WTC11 (cell line): ENCODE measurements around the gene FAM124A. TPM values are rescaled to one million over a fixed set of nuclear protein-coding genes. Genes with fewer than 3 reads are reported as not detected.
A peak's percentile ranks its signal among the peaks of the same experiment; 100 is the strongest.

Experiments
- ATAC-seq: fragments of 200-7000 bp; cut with Tn5 transposase; 2 replicates; pipeline ENCODE4 v1.10.0; 2021; ENCODE audit warnings: mild to moderate bottlenecking, moderate library complexity
- CTCF ChIA-PET: fragments of 300-600 bp; sonication (Branson Sonifier 250); formaldehyde crosslinking; loops from one replicate; lab custom pipeline; 2021; ENCODE audit warnings: antibody characterized with exemption; lab: Charles Lee
- POLR2A ChIA-PET: fragments of 350-600 bp; sonication (Branson Sonifier 250); formaldehyde crosslinking; loops from one replicate; lab custom pipeline; 2021; ENCODE audit warnings: antibody characterized with exemption; lab: Charles Lee
- DNase-seq: peaks from one replicate; pipeline ENCODE4 v3.0.0; 2021; ENCODE audit warnings: low spot score
- H3K27ac Mint-ChIP-seq: 2 replicates; pipeline ENCODE4 v1.8.0; 2021; ENCODE audit warnings: mixed read lengths
- H3K27me3 Mint-ChIP-seq: 2 replicates; pipeline ENCODE4 v1.8.0; 2021; ENCODE audit warnings: low read depth, mild to moderate bottlenecking, moderate library complexity, mixed read lengths
- H3K36me3 Mint-ChIP-seq: 2 replicates; pipeline ENCODE4 v1.8.0; 2021; ENCODE audit warnings: mixed read lengths
- H3K4me1 Mint-ChIP-seq: 2 replicates; pipeline ENCODE4 v1.8.0; 2022; ENCODE audit warnings: mixed read lengths
- H3K4me3 Mint-ChIP-seq: 2 replicates; pipeline ENCODE4 v1.8.0; 2021; ENCODE audit warnings: mild to moderate bottlenecking, moderate library complexity, mixed read lengths
- H3K9me3 Mint-ChIP-seq: 2 replicates; pipeline ENCODE4 v1.8.0; 2021; ENCODE audit warnings: mixed read lengths
- ATF6 ChIP-seq: sonication (generic); formaldehyde crosslinking; IDR thresholded peaks from 2 replicates; pipeline ENCODE4 v1.8.1; 2023; ENCODE audit warnings: mild to moderate bottlenecking, missing genetic modification reagents
- EMX1 ChIP-seq: fragments of 250-450 bp; sonication (Bioruptor Pico); IDR thresholded peaks from 2 replicates; pipeline ENCODE4 v1.8.0; 2021; ENCODE audit warnings: mild to moderate bottlenecking
- ESRRA ChIP-seq: sonication (generic); formaldehyde crosslinking; IDR thresholded peaks from 2 replicates; pipeline ENCODE4 v1.8.1; 2022; ENCODE audit warnings: mild to moderate bottlenecking, missing genetic modification reagents, borderline replicate concordance
- FOXK1 ChIP-seq: sonication (generic); formaldehyde crosslinking; IDR thresholded peaks from 2 replicates; pipeline ENCODE4 v1.8.0; 2022; ENCODE audit warnings: mild to moderate bottlenecking, moderate library complexity, missing genetic modification reagents
- GRHL2 ChIP-seq: fragments of 250-450 bp; sonication (Bioruptor Pico); IDR thresholded peaks from 2 replicates; pipeline ENCODE4 v1.8.0; 2022; ENCODE audit warnings: mild to moderate bottlenecking, moderate library complexity; ENCODE audit not compliant: insufficient replicate concordance, severe bottlenecking
- KAT7 ChIP-seq: sonication (generic); formaldehyde crosslinking; IDR thresholded peaks from 2 replicates; pipeline ENCODE4 v1.8.1; 2023; ENCODE audit warnings: missing genetic modification reagents, mild to moderate bottlenecking, borderline replicate concordance
- NFATC4 ChIP-seq: fragments of 250-450 bp; sonication (Bioruptor Pico); IDR thresholded peaks from 2 replicates; pipeline ENCODE4 v1.9.0; 2021; ENCODE audit warnings: mild to moderate bottlenecking
- NR3C1 ChIP-seq: sonication (generic); formaldehyde crosslinking; conservative IDR thresholded peaks from 2 replicates; pipeline ENCODE4 v1.8.1; 2023; ENCODE audit warnings: low read depth, mild to moderate bottlenecking, missing genetic modification reagents
- PRRX2 ChIP-seq: fragments of 250-450 bp; sonication (Bioruptor Pico); IDR thresholded peaks from 2 replicates; pipeline ENCODE4 v1.8.0; 2021; ENCODE audit warnings: mild to moderate bottlenecking
- SOX15 ChIP-seq: fragments of 250-450 bp; sonication (Bioruptor Pico); IDR thresholded peaks from 2 replicates; pipeline ENCODE4 v1.9.0; 2021; ENCODE audit warnings: mild to moderate bottlenecking
- ZNF121 ChIP-seq: sonication (generic); formaldehyde crosslinking; IDR thresholded peaks from 2 replicates; pipeline ENCODE4 v1.8.0; 2023; ENCODE audit warnings: missing genetic modification reagents
- ZNF317 ChIP-seq: sonication (generic); formaldehyde crosslinking; IDR thresholded peaks from 2 replicates; pipeline ENCODE4 v1.8.1; 2023; ENCODE audit warnings: low read depth, mild to moderate bottlenecking, moderate library complexity, missing genetic modification reagents, borderline replicate concordance
- ZNF416 ChIP-seq: fragments of 250-450 bp; sonication (Bioruptor Pico); IDR thresholded peaks from 2 replicates; pipeline ENCODE4 v1.9.0; 2021; ENCODE audit warnings: mild to moderate bottlenecking, inconsistent platforms
- ZNF425 ChIP-seq: fragments of 250-450 bp; sonication (Bioruptor Pico); conservative IDR thresholded peaks from 2 replicates; pipeline ENCODE4 v1.9.0; 2021; ENCODE audit warnings: mild to moderate bottlenecking
- total RNA-seq: library from RNA; stranded (reverse); gene quantifications from 3 replicates; pipeline ENCODE4 v1.2.3, GENCODE V29; 2021
- TF ChIP-seq, protein P1 (sequence below): fragments of 250-450 bp; sonication (Bioruptor Pico); IDR thresholded peaks from 2 replicates; pipeline ENCODE4 v1.8.0; 2021; ENCODE audit warnings: mild to moderate bottlenecking
- TF ChIP-seq, protein P2 (sequence below): fragments of 250-450 bp; sonication (Bioruptor Pico); IDR thresholded peaks from 2 replicates; pipeline ENCODE4 v1.9.0; 2021; ENCODE audit warnings: mild to moderate bottlenecking
- TF ChIP-seq, protein P3 (sequence below): fragments of 250-450 bp; sonication (Bioruptor Pico); IDR thresholded peaks from 2 replicates; pipeline ENCODE4 v1.9.0; 2021; ENCODE audit warnings: mild to moderate bottlenecking, borderline replicate concordance
- TF ChIP-seq, protein P4 (sequence below): sonication (generic); formaldehyde crosslinking; IDR thresholded peaks from 2 replicates; pipeline ENCODE4 v1.8.1; 2023; ENCODE audit warnings: mild to moderate bottlenecking, moderate library complexity, missing genetic modification reagents
- TF ChIP-seq, protein P5 (sequence below): fragments of 250-450 bp; sonication (Bioruptor Pico); IDR thresholded peaks from 2 replicates; pipeline ENCODE4 v1.9.0; 2021; ENCODE audit warnings: mild to moderate bottlenecking
- TF ChIP-seq, protein P6 (sequence below): fragments of 250-450 bp; sonication (Bioruptor Pico); IDR thresholded peaks from 2 replicates; pipeline ENCODE4 v2.1.2; 2022; ENCODE audit warnings: mild to moderate bottlenecking, moderate library complexity

The FAM124A gene
- total RNA-seq, 1 experiment from 2014 or later, result 45.8 TPM

DNA sequence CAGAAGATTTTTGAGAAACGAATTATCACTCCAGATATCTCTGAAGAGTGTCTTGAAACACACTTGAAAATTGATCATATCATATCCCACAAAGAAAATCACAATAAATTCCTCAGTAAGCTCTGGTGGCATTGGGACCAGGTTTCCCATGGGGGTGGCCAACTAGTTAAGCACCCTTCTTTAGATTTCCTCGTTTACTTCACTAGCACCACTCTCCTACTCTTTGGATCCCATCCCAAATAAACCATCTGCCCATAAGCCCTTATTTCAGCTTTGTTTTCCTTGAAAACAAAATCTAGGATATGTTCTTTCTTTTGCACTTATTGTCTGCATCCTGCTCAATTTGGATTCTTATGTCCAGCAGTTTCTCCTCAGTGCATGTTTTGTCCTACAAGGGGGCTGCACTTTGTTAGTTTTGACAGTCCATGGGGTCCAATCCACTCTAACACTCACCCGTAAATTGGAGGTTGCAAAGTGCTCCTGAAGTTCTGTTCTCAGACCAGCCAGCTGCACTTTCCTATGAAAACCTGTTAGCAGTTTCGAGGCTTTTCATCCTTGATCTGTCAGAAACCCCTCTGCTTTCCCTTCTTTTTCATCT is 40.3 kb upstream of the FAM124A start:
- CTCF ChIA-PET, result interaction anchor here (1.4 to 3.4 kb wide), 3 partner anchors 33 to 104 kb away, joined by 3 to 26 read pairs (median 6); no protein-coding TSS in a partner anchor
- H3K27ac Mint-ChIP-seq, result peak overlapping the region; percentile 20
- POLR2A ChIA-PET, result interaction anchor here (1.4 kb wide), 1 partner anchor 104 kb away, joined by 4 read pairs; no protein-coding TSS in a partner anchor
- ATAC-seq (0 out of 2 replicates have a peak, but pooled peaks have one; percentile 11), DNase-seq (no peak)
- peaks cover 48% of the 10 kb centered on the region for H3K4me1 Mint-ChIP-seq
- no peak overlapping the region for H3K4me3 Mint-ChIP-seq
- peaks cover 55% of the 10 kb centered on the region for H3K36me3 Mint-ChIP-seq
- H3K9me3 Mint-ChIP-seq, result no peaks in the 10 kb centered on the region
- H3K27me3 Mint-ChIP-seq, result no peaks in the 10 kb centered on the region
- TF ChIP-seq ESRRA, result no peak
- TF ChIP-seq, protein P1, sequence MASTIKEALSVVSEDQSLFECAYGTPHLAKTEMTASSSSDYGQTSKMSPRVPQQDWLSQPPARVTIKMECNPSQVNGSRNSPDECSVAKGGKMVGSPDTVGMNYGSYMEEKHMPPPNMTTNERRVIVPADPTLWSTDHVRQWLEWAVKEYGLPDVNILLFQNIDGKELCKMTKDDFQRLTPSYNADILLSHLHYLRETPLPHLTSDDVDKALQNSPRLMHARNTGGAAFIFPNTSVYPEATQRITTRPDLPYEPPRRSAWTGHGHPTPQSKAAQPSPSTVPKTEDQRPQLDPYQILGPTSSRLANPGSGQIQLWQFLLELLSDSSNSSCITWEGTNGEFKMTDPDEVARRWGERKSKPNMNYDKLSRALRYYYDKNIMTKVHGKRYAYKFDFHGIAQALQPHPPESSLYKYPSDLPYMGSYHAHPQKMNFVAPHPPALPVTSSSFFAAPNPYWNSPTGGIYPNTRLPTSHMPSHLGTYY, result no peak; the same call in 1 of the 2 replicates
- TF ChIP-seq NR3C1 (CRISPR knock-in tag), result no peak
- no peak; the same call in 1 of the 2 replicates for TF ChIP-seq PRRX2 (CRISPR knock-in tag)
- TF ChIP-seq, protein P2, sequence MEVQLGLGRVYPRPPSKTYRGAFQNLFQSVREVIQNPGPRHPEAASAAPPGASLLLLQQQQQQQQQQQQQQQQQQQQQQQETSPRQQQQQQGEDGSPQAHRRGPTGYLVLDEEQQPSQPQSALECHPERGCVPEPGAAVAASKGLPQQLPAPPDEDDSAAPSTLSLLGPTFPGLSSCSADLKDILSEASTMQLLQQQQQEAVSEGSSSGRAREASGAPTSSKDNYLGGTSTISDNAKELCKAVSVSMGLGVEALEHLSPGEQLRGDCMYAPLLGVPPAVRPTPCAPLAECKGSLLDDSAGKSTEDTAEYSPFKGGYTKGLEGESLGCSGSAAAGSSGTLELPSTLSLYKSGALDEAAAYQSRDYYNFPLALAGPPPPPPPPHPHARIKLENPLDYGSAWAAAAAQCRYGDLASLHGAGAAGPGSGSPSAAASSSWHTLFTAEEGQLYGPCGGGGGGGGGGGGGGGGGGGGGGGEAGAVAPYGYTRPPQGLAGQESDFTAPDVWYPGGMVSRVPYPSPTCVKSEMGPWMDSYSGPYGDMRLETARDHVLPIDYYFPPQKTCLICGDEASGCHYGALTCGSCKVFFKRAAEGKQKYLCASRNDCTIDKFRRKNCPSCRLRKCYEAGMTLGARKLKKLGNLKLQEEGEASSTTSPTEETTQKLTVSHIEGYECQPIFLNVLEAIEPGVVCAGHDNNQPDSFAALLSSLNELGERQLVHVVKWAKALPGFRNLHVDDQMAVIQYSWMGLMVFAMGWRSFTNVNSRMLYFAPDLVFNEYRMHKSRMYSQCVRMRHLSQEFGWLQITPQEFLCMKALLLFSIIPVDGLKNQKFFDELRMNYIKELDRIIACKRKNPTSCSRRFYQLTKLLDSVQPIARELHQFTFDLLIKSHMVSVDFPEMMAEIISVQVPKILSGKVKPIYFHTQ (CRISPR knock-in tag), result peak; percentile 33; the same call in 1 of the 2 replicates
- TF ChIP-seq ZNF425 (CRISPR knock-in tag), result peak; percentile 26
- TF ChIP-seq FOXK1 (CRISPR knock-in tag), result no peak
- no peak for TF ChIP-seq KAT7 (CRISPR knock-in tag)
- TF ChIP-seq, protein P3, sequence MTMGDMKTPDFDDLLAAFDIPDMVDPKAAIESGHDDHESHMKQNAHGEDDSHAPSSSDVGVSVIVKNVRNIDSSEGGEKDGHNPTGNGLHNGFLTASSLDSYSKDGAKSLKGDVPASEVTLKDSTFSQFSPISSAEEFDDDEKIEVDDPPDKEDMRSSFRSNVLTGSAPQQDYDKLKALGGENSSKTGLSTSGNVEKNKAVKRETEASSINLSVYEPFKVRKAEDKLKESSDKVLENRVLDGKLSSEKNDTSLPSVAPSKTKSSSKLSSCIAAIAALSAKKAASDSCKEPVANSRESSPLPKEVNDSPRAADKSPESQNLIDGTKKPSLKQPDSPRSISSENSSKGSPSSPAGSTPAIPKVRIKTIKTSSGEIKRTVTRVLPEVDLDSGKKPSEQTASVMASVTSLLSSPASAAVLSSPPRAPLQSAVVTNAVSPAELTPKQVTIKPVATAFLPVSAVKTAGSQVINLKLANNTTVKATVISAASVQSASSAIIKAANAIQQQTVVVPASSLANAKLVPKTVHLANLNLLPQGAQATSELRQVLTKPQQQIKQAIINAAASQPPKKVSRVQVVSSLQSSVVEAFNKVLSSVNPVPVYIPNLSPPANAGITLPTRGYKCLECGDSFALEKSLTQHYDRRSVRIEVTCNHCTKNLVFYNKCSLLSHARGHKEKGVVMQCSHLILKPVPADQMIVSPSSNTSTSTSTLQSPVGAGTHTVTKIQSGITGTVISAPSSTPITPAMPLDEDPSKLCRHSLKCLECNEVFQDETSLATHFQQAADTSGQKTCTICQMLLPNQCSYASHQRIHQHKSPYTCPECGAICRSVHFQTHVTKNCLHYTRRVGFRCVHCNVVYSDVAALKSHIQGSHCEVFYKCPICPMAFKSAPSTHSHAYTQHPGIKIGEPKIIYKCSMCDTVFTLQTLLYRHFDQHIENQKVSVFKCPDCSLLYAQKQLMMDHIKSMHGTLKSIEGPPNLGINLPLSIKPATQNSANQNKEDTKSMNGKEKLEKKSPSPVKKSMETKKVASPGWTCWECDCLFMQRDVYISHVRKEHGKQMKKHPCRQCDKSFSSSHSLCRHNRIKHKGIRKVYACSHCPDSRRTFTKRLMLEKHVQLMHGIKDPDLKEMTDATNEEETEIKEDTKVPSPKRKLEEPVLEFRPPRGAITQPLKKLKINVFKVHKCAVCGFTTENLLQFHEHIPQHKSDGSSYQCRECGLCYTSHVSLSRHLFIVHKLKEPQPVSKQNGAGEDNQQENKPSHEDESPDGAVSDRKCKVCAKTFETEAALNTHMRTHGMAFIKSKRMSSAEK, result no peak
- TF ChIP-seq, protein P4, sequence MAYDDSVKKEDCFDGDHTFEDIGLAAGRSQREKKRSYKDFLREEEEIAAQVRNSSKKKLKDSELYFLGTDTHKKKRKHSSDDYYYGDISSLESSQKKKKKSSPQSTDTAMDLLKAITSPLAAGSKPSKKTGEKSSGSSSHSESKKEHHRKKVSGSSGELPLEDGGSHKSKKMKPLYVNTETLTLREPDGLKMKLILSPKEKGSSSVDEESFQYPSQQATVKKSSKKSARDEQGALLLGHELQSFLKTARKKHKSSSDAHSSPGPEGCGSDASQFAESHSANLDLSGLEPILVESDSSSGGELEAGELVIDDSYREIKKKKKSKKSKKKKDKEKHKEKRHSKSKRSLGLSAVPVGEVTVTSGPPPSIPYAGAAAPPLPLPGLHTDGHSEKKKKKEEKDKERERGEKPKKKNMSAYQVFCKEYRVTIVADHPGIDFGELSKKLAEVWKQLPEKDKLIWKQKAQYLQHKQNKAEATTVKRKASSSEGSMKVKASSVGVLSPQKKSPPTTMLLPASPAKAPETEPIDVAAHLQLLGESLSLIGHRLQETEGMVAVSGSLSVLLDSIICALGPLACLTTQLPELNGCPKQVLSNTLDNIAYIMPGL (CRISPR knock-in tag), result no peak
- TF ChIP-seq ZNF317 (CRISPR knock-in tag), result no peak
- no peak for TF ChIP-seq GRHL2
- TF ChIP-seq ZNF416 (CRISPR knock-in tag), result peak; percentile 63
- TF ChIP-seq, protein P5, sequence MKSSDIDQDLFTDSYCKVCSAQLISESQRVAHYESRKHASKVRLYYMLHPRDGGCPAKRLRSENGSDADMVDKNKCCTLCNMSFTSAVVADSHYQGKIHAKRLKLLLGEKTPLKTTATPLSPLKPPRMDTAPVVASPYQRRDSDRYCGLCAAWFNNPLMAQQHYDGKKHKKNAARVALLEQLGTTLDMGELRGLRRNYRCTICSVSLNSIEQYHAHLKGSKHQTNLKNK (CRISPR knock-in tag), result peak; percentile 31; the same call in 1 of the 2 replicates
- 0 out of 2 replicates have a peak, but pooled peaks have one; percentile 31 for TF ChIP-seq EMX1 (CRISPR knock-in tag)
- TF ChIP-seq, protein P6, sequence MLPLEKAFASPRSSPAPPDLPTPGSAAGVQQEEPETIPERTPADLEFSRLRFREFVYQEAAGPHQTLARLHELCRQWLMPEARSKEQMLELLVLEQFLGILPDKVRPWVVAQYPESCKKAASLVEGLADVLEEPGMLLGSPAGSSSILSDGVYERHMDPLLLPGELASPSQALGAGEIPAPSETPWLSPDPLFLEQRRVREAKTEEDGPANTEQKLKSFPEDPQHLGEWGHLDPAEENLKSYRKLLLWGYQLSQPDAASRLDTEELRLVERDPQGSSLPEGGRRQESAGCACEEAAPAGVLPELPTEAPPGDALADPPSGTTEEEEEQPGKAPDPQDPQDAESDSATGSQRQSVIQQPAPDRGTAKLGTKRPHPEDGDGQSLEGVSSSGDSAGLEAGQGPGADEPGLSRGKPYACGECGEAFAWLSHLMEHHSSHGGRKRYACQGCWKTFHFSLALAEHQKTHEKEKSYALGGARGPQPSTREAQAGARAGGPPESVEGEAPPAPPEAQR, result no peak
- TF ChIP-seq SOX15 (CRISPR knock-in tag), result no peak
- TF ChIP-seq ATF6 (CRISPR knock-in tag), result no peak
- TF ChIP-seq NFATC4 (CRISPR knock-in tag), result 0 out of 2 replicates have a peak, but pooled peaks have one; percentile 40
- TF ChIP-seq ZNF121 (CRISPR knock-in tag), result no peak
